Forelimb muscle (tissue), 1 donor: ENCODE data around the gene ATP2B3. TPM values are rescaled to one million over a fixed set of nuclear protein-coding genes. Genes with fewer than 3 reads are reported as not detected.

ENCODE experiments used
- DNase-seq: peaks from one replicate; pipeline ENCODE4 v3.0.0-alpha.2; 2013; ENCODE audit warnings: low read depth
- polyA plus RNA-seq: library from polyadenylated mRNA; unstranded; fragments of 120-200 nt; gene quantifications from one replicate; pipeline ENCODE4 v1.2.1, GENCODE V29; 2013; ENCODE audit not compliant: insufficient read length

ATP2B3 gene
- polyA plus RNA-seq, 1 donor, result 0.80 TPM

DNA sequence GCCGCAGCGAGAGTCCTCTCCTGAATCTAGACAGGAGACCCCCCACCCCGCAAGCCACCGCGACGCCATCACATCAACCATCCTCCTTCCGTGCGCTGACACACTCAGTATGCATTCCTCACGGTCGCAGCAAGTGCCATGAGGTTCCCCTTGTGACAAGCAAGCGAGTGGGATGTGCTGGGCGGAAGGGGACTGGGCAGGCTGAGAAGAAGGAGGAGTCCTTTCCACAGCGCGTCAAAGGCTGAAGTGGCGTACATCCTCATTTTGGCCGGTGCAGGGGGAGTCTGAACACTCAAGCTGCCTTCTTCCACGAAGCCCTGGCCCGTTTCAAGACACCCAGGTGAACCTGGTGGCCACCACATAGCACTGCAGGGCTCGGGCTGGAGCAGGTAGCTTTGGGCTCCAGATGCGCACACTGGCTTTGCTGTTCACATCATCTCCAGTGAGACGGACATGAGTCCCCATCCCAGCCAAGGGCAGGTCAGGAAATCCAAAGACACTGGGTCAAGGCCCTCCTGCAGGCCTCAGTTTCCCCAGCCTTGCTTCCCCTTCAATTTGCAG is 51.1 kb downstream of the ATP2B3 start:
- DNase-seq, result no peak

GRCh38 chrX:153569475-153569874 is 52.0 kb downstream of the ATP2B3 start:
- no peak for DNase-seq

GRCh38 chrX:153571534-153571908 is 54.1 kb downstream of the ATP2B3 start:
- DNase-seq, result no peak

DNA sequence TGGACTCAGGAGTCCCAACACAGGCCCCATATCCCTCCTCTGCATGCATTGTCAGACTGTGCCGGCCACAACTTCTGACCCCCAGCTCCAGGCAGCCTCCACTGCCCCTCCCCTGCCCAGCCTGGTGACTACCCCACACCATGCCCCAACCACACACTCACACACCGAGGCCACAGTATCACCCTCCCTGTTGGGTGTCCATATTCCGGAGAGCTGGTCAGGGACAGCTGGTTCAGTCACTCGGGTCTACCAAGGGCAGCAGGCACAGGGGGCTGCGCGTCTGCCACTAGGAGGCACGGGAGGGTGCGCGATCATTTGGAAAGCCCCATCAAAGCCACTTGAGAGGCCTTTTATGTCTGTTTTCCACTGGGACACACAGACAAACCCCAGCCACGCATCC is 55.2 kb downstream of the ATP2B3 start:
- no peak for DNase-seq

GRCh38 chrX:153573984-153574383 is 56.5 kb downstream of the ATP2B3 start:
- DNase-seq, result no peak

GRCh38 chrX:153576239-153576870 is 58.9 kb downstream of the ATP2B3 start:
- DNase-seq, result no peak

DNA sequence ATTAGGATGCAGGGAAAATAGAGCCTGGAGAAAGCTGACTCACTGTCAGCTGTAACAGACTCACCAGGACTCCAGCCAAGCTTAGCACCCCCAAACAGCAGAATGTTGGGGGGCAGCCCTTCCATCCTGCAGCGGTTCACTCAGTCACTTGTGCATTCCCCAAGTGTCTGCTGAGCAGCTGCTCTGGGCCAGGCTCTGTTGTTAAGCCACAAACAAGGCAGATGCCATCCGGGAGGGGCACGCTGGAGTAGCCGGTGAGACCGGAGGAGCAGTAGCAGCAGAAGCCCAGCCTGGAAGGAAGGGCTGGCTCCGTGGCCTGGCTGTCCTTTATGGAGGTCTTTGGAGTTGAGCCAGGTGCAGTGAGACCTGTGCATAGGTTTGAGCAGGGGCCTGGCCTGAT is 59.5 kb downstream of the ATP2B3 start:
- DNase-seq, result no peak

DNA sequence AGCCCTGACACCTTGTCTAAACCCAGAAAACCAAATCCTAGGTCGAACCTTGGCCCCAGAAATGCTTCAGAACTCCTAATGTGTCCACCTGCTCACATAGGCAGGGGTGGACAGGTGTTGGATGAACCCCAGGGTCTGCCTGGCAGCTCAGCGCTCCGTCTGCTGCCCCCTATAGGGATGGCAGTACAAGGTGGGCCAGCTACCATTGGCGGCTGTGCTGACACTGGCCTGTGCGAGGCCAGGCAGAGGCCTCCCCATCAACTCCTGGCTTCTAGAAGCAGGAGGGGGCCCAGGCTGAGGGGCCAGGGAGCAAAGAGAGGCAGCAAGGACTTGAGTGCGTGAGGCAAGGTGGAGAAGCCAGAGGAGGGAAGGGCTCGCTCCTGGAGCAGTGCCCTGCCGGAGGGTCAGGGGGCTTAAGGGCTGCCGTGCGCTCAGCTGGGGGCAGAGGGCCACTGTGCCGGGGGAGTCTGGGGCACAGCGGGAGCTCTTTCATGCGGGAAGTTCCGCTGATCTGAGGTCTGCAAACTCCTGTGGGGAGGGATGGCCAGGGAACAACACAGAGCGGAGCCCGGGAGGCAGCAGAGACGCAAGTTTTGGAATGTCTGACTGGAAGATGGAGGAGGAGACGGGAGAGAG is 60.9 kb downstream of the ATP2B3 start:
- no peak for DNase-seq

DNA sequence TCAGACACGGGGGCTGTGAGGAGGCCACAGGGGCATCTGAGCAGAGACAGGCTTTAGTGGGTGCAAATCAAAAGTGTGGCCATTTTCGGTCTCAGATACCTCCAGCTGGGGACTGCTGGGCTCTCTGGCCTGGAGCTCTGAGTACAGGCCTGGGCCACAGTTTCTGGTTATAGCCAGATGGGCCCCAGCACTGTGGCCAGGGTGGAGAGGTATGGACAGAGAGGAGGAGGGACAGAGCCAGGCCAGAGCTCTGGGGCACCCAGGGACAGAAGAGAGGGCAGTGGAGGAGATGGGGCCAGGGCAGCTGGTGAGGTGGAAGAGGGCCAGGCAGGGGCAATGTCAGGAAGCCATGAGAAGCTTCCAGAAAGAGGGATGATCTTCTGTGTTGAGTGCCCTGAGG is 61.4 kb downstream of the ATP2B3 start:
- no peak for DNase-seq

DNA sequence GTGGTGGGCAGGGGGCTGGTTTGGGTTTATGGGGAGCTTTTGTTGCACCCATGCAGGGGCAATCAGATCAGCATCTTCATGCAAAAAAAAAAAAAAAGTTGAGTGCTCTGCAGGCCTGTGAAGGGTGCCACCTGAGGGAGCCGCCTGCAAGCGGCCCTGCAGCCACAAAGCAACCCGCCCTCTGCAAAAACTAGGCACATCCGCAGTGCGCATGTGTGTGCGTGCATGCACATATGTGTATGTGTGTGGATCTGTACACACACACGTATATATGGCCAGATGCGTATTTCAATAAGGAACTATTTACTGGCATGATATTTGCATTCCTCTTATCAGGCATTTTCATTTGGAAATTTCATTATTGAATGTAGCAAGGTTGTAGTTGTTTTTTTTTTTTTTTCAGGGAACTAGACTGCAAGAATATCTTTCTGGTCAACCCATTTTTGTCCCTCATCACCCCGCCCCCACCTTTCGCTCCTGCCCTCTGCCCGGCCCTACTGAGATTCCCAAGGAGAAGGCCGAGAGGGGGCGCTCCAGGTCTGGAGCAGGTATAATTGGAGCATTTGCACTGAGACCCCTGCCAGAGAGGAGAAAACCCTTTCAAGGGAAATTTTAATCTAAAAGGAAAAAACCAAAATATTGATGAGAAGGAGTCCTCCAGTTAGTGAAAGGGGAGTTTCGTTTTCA is 63.4 kb downstream of the ATP2B3 start:
- no peak for DNase-seq

- no peak for DNase-seq
Observed at GRCh38 chrX:153582896-153583295, 65.5 kb downstream of the ATP2B3 start.

GRCh38 chrX:153583433-153583832 is 66.0 kb downstream of the ATP2B3 start:
- no peak for DNase-seq

- DNase-seq, result no peak
Observed at GRCh38 chrX:153585827-153586226, 68.4 kb downstream of the ATP2B3 start.

DNA sequence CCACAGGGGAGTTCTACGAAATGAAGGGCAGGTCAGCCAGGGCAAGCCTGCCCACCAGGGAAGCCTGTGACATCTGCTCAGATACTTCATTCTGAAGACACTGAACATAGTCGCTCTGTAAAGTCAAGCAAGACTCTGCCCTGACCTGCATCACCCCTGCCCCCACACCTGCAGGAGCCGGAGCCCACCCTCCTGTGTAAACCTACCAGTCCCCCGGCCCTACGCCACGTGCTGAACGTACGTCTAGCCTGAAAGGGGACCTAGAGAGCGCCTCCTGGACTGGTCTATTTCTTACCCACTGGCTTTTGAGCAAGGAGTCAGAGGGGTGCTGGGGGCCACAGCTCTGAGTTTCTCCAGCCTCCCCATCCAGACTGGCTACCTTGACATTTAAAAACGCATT is 69.9 kb downstream of the ATP2B3 start:
- DNase-seq, result no peak

DNA sequence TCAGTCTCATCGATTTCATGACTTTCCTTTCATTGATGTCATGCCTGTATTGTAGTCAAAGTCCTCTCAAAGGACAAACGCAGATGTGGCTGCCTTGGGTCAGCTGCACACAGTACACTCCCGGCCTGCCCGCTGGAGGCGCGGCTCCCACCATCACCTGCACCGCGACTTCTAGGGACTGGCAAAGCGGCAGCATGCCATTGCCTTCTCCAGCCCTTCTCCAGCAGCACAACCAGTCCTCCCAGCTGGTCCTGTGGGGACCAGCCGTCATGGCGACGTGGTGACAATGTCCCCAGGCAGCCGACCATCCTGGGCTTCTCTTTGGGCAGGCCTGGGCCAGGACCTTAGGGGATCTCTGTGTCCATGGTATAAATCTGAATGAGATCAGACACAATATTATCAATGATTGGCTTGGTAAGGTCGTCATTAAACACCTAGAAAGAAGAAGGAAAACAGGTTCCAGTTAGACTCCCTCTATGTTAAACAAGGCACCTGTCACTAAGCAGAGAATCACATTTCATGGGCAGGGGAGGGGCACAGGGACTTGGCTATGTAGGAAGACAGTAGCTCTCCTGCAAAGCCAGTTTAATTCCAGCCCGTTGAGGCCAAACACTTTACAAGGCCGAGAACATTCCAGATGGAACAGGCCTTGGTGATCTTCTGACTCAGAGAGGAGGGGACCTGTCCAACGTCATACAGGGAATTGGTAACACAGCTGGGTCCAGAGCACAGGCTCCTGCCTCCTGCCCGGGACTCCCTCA is 70.8 kb downstream of the ATP2B3 start:
- no peak for DNase-seq

- no peak for DNase-seq
Observed at GRCh38 chrX:153588782-153589446, 71.5 kb downstream of the ATP2B3 start.

DNA sequence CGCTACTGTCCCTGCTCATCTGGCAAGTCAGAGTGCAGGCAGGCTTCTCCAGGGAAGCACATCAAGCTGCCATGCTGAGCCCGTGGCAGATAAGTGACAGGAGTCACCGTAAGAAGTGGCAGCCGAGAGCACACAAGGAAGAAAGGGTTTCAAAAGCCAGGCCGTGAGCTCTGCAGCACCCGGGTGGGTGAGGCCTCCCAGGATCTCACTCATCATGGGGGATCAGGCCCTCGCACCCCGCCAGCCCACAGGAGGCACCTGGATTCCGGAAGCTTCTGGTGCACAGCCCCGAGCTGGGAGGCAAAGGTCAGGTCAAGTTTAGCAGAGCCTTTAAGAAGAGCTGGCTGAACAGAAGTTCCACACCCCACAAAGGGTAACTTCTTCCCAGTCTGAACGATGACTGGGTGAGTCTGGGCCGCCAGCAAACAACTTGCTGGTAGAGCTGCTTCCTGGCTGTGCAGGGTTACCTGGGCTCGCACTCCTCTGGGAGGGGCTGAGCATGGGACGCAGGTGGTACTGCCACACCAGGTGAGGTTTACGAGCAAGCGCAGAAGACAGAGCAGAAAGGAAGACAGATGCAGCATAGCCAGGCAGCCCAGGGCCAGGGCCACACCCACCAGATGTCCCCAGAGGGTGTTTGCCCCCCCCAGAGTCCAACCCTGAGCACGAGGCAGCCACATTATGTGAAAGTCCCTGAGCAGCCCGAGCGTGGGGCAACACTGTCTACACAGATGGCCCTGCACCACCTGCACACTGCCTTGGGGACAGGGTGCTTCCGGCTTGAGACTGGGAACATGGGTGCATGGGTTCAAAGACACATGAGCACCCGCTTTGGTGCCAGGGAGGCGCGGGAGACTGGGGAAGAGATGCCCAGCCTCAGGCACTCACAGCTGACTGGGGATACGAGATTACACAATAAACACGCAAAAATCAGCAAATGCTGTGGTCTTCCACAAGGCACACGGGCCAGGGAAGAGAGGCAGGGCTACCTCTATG is 73.8 kb downstream of the ATP2B3 start:
- DNase-seq, result no peak

DNA sequence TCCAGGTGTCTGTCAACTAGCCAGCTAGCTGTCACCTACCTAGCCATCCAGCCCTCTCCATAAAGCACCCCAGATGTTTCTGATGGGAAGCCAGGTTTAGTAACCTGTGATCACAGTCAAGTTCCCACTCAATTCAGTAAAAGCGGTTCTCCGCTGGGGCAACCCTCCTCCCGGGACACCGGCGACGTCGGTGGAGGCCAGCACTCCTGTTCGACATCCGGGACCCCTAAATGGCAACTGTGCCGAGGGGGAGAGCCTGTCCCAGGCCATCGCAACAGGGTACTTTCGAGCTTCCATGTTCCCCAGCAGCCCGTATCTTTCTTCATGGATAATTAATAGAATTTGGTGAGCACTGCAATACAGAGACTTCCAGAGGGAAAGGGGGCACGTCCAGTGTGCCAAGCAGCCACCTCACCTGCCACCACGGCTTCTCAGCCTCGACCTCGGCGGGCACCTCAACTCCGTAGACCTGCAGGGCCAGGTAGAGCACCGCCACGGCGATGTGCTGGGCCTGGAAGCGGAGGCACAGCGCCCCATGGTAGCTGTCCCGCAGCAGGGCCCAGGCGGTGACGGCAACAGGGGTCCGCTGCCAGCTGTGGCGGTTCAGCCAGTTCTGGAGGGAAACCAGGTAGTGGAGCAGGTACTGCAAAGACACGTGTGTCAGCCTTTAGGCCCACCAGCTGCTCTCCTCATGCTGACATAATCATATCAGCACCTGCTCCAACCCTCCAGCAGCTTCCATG is 74.8 kb downstream of the ATP2B3 start:
- no peak for DNase-seq

DNA sequence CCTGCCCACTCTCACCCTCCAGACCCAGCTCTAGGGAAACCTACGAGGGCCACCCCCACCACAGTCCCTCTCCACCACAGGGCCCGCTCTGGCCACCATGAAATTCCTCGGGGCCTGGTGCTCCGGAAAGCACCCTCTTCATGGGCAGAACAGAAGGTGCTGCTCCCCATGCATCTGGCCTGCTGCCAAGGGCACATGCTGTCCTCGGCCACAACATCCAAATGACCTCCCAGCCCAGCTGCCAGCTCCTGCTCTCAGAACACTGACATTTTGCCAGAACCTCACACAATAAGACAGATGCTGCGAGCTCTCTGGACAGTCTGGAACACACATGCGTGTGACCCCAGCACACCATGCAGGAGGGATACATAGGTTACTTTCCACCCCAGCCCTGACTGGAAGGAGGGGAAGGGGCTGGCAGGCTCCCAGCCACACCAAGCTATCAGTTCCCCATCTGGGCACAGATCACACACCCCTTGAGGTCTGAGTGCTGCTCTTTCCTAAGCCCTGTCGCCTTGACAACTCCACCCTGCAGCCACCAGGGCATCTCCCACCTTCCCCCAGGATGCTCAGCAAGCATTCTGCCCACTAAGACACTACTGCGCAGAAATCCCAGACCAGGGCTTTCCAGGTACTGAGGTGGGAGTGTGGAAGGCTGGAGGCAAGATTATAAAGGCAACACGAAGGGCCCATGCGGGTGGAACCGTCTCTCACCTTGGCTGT is 75.7 kb downstream of the ATP2B3 start:
- DNase-seq, result no peak
